Left hindlimb (tissue), 1 donor: ENCODE measurements around the gene PRAMEF25.
"Not testable (repeated sequence)": the region's sequence is repeated elsewhere in the genome, so short reads cannot be mapped to it uniquely, and the experiment has no call there.

Source experiments
- DNase-seq: peaks from one replicate; pipeline ENCODE4 v3.0.0-alpha.2; 2018

PRAMEF25 gene

DNA sequence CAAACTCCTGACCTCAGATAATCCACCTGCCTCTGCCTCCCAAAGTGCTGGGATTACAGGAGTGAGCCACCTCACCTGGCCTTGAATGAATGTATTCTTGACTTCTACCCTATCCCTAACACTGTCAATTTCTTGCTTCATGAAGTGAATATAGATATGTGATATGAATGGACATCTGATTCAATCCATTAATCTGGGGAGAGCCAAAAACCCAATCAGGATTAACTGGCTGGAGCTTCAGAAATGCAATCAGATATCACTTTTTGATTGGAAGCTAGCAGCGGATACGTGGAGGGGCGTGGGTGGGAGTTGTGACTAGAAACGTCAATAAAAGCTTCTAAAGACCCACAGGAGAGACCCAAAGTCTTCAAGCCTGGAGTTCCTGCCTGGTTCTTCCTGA is at the start of gene PRAMEF25:
Gene PRAMEF25 (plus strand): TSS at position 301 of the 400 bp plus-strand sequence. CDS start 2,920 bp downstream, outside the sequence.
- not testable (repeated sequence) for DNase-seq

DNA sequence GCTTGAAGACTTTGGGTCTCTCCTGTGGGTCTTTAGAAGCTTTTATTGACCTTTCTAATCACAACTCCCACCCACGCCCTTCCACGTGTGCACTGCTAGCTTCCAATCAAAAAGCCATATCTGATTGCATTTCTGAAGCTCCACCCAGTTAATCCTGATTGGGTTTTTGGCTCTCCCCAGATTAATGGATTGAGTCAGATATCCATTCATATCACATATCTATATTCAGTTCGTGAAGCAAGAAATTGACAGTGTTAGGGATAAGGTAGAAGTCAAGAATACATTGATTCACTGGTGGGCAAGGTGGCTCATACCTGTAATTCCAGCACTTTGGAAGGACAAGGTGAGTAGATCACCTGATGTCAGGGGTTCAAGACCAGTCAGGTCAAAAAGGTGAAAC is 14.1 kb upstream of the PRAMEF25 start, which contains the start of gene PRAMEF27:
Gene PRAMEF27 (minus strand): TSS at position 101 of the 400 bp plus-strand sequence. CDS start 2,916 bp downstream, outside the sequence.
- DNase-seq = not testable (repeated sequence)

DNA sequence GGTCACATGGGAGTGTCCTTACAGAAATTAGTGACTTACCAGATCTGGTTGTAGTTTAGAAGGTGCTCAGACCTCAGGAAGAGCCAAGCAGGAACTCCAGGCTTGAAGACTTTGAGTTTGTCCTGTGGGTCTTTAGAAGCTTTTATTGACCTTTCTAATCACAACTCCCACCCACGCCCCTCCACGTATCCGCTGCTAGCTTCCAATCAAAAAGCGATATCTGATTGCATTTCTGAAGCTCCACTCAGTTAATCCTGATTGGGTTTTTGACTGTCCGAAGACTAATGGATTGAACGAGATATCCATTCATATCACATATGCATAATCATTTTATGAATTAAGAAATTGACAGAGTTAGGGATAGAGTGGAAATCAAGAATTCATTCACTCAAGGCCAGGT is 46.2 kb downstream of the PRAMEF25 start, which contains the start of gene HNRNPCL2:
Gene HNRNPCL2 (minus strand): TSS at position 101 of the 400 bp plus-strand sequence. CDS start 454 bp downstream, outside the sequence.
- not testable (repeated sequence) for DNase-seq
